H9 (cell line): ENCODE results near the gene ANKRD29. TPM values are rescaled to one million over a fixed set of nuclear protein-coding genes. Genes with fewer than 3 reads are reported as not detected.

ENCODE experiments used
- DNase-seq: peaks from one replicate; pipeline ENCODE4 v3.0.0-alpha.2; 2017
- H2AFZ ChIP-seq: one replicate; pipeline ENCODE4 v1.6.1; 2013; ENCODE audit warnings: mild to moderate bottlenecking, low read length, control low read depth, moderate library complexity
- H2AK5ac ChIP-seq: 2 replicates; pipeline ENCODE4 v1.6.1; 2013; ENCODE audit warnings: low read length, control low read depth, mixed read lengths; ENCODE audit not compliant: insufficient read length
- H2BK120ac ChIP-seq: one replicate; pipeline ENCODE4 v1.6.1; 2013; ENCODE audit warnings: low read depth, mild to moderate bottlenecking, low read length, control low read depth, inconsistent platforms; ENCODE audit not compliant: poor library complexity, severe bottlenecking
- H2BK12ac ChIP-seq: 2 replicates; pipeline ENCODE4 v1.6.1; 2013; ENCODE audit warnings: low read length, control low read depth, mixed read lengths, low read depth; ENCODE audit not compliant: insufficient read length
- H2BK15ac ChIP-seq: 2 replicates; pipeline ENCODE4 v1.6.1; 2013; ENCODE audit warnings: low read depth, low read length, control low read depth
- H2BK20ac ChIP-seq: one replicate; pipeline ENCODE4 v1.6.1; 2013; ENCODE audit warnings: low read depth, mild to moderate bottlenecking, low read length, control low read depth, inconsistent platforms; ENCODE audit not compliant: poor library complexity, severe bottlenecking
- H2BK5ac ChIP-seq: 2 replicates; pipeline ENCODE4 v1.6.1; 2013; ENCODE audit warnings: low read length, control low read depth, mixed read lengths; ENCODE audit not compliant: insufficient read length
- H3K14ac ChIP-seq: 2 replicates; pipeline ENCODE4 v1.6.1; 2013; ENCODE audit warnings: low read length, control low read depth; ENCODE audit not compliant: insufficient read depth
- H3K18ac ChIP-seq: 2 replicates; pipeline ENCODE4 v1.6.1; 2013; ENCODE audit warnings: low read depth, mild to moderate bottlenecking, mixed read lengths, low read length, control low read depth; ENCODE audit not compliant: insufficient read length
- H3K23ac ChIP-seq: 2 replicates; pipeline ENCODE4 v1.6.1; 2013; ENCODE audit warnings: low read length, control low read depth, mixed read lengths, low read depth; ENCODE audit not compliant: insufficient read length
- H3K23me2 ChIP-seq: 2 replicates; pipeline ENCODE4 v1.6.1; 2013; ENCODE audit warnings: low read depth, mild to moderate bottlenecking, mixed read lengths, low read length, control low read depth; ENCODE audit not compliant: insufficient read length, poor library complexity, severe bottlenecking
- H3K27ac ChIP-seq: 2 replicates; pipeline ENCODE4 v1.5.1; 2013; ENCODE audit warnings: low read length, control low read depth, mixed read lengths, low read depth; ENCODE audit not compliant: insufficient read length
- H3K27me3 ChIP-seq: 2 replicates; pipeline ENCODE4 v1.6.1; 2013; ENCODE audit warnings: low read length, control low read depth, inconsistent platforms; ENCODE audit not compliant: insufficient read depth
- H3K4ac ChIP-seq: 2 replicates; pipeline ENCODE4 v1.6.1; 2013; ENCODE audit warnings: low read depth, mild to moderate bottlenecking, control low read depth, inconsistent platforms, low read length, moderate library complexity
- H3K4me1 ChIP-seq: 2 replicates; pipeline ENCODE4 v1.6.1; 2013; ENCODE audit warnings: low read length, control low read depth, inconsistent platforms; ENCODE audit not compliant: insufficient read depth
- H3K4me2 ChIP-seq: 2 replicates; pipeline ENCODE4 v1.6.1; 2013; ENCODE audit warnings: low read length, control low read depth, mixed read lengths; ENCODE audit not compliant: insufficient read length, insufficient read depth
- H3K56ac ChIP-seq: 2 replicates; pipeline ENCODE4 v1.6.1; 2013; ENCODE audit warnings: low read depth, mild to moderate bottlenecking, mixed read lengths, low read length, control low read depth; ENCODE audit not compliant: insufficient read length
- H3K79me1 ChIP-seq: 2 replicates; pipeline ENCODE4 v1.6.1; 2013; ENCODE audit warnings: low read depth, mild to moderate bottlenecking, moderate library complexity, low read length, control low read depth, inconsistent platforms; ENCODE audit not compliant: insufficient read depth, poor library complexity, severe bottlenecking
- H3K79me2 ChIP-seq: 2 replicates; pipeline ENCODE4 v1.6.1; 2013; ENCODE audit warnings: low read length, control low read depth, inconsistent platforms; ENCODE audit not compliant: insufficient read depth
- H3K9ac ChIP-seq: 2 replicates; pipeline ENCODE4 v1.6.1; 2013; ENCODE audit warnings: low read length, control low read depth, mixed read lengths; ENCODE audit not compliant: insufficient read length; ENCODE audit errors: extremely low read depth
- H3K9me3 ChIP-seq: one replicate; pipeline ENCODE4 v1.6.1; 2013; ENCODE audit warnings: low read depth, low read length, inconsistent platforms; ENCODE audit not compliant: control insufficient read depth
- H3T11ph ChIP-seq: one replicate; pipeline ENCODE4 v1.6.1; 2013; ENCODE audit warnings: mild to moderate bottlenecking, low read length, control low read depth, inconsistent platforms
- H4K20me1 ChIP-seq: one replicate; pipeline ENCODE4 v1.6.1; 2013; ENCODE audit not compliant: control insufficient read depth, insufficient read length, insufficient read depth
- H4K5ac ChIP-seq: 2 replicates; pipeline ENCODE4 v1.6.1; 2013; ENCODE audit warnings: low read depth, mild to moderate bottlenecking, mixed read lengths, low read length, control low read depth; ENCODE audit not compliant: insufficient read length
- H4K8ac ChIP-seq: replicated peaks from 2 replicates; pipeline ENCODE4 v1.6.1; 2013; ENCODE audit warnings: low read length, control low read depth, mixed read lengths, low read depth; ENCODE audit not compliant: insufficient read length
- H4K91ac ChIP-seq: 2 replicates; pipeline ENCODE4 v1.6.1; 2013; ENCODE audit warnings: low read depth, mild to moderate bottlenecking, moderate library complexity, mixed read lengths, low read length, control low read depth; ENCODE audit not compliant: insufficient read length
- H3K27ac Mint-ChIP-seq, 3 experiments: 2 replicates in 2 of 3; 3 replicates in 1 of 3; pipeline ENCODE4 v1.8.0; 2020 to 2021; ENCODE audit warnings: mixed read lengths in 3 of 3, mild to moderate bottlenecking in 1 of 3, moderate library complexity in 1 of 3
- H3K27me3 Mint-ChIP-seq: 2 replicates; pipeline ENCODE4 v1.8.0; 2021; ENCODE audit warnings: low read depth, mild to moderate bottlenecking, moderate library complexity, mixed read lengths
- H3K36me3 Mint-ChIP-seq, 3 experiments: 2 replicates in 2 of 3; 3 replicates in 1 of 3; pipeline ENCODE4 v1.8.0; 2020 to 2021; ENCODE audit warnings: low read depth in 3 of 3, mixed read lengths in 3 of 3; ENCODE audit not compliant: insufficient read depth in 1 of 3
- H3K4me1 Mint-ChIP-seq, 2 experiments: 2 replicates each; pipeline ENCODE4 v1.8.0; 2020; ENCODE audit warnings: mixed read lengths in 2 of 2
- H3K4me3 Mint-ChIP-seq, 2 experiments: 2 replicates in 1 of 2; 3 replicates in 1 of 2; pipeline ENCODE4 v1.8.0; 2020 to 2021; ENCODE audit warnings: mild to moderate bottlenecking in 2 of 2, mixed read lengths in 2 of 2, moderate library complexity in 1 of 2
- H3K9me3 Mint-ChIP-seq, 2 experiments: 2 replicates in 1 of 2; 3 replicates in 1 of 2; pipeline ENCODE4 v1.8.0; 2020; ENCODE audit warnings: mild to moderate bottlenecking in 2 of 2, mixed read lengths in 2 of 2, moderate library complexity in 1 of 2
- WGBS: extraction: QIAGEN DNeasy Blood & Tissue Kit; methylation state at CpG from one replicate; pipeline ENCODE4 v1.1.7; 2013; ENCODE audit warnings: missing lambda C conversion rate, low lambda C conversion rate, mixed read lengths; ENCODE audit not compliant: insufficient read length; ENCODE audit errors: extremely low coverage; 5-methylcytosine and 5-hydroxymethylcytosine counted together
- total RNA-seq: library from RNA; stranded (reverse); gene quantifications from 2 replicates; pipeline ENCODE4 v1.2.1, GENCODE V29; 2021
- TF ChIP-seq, protein P1 (sequence below): fragments of 200-600 bp; sonication (generic); conservative IDR thresholded peaks from 3 replicates; pipeline ENCODE4 v1.8.0; 2021; ENCODE audit warnings: antibody characterized with exemption, mild to moderate bottlenecking

Gene ANKRD29
- total RNA-seq, 1 experiment from 2014 or later = 2.1 TPM

GRCh38 chr18:23552505-23552904 lies 110.2 kb downstream of the ANKRD29 start:
- no peak overlapping the region for H3K56ac ChIP-seq
- no peaks in the 10 kb centered on the region for H3K4me1 ChIP-seq
- Mint-ChIP-seq H3K27ac (0 out of 7 replicates have a peak overlapping the region, but pooled peaks of 1 of the 3 experiments have one; percentile 73), H3K27me3 (no peaks in the 10 kb centered on the region), H3K4me3 (no peak overlapping the region), H3K36me3 (peaks cover 24 to 88% (median 60%) of the 10 kb centered on the region in 3 experiments), H3K4me1 (no peaks in the 10 kb centered on the region), H3K9me3 (no peaks in the 10 kb centered on the region)
- H2BK20ac ChIP-seq = no peak overlapping the region
- H3K27me3 ChIP-seq = no peaks in the 10 kb centered on the region
- H2BK12ac ChIP-seq = no peak overlapping the region
- no peak overlapping the region for H2BK5ac ChIP-seq
- H3K79me1 ChIP-seq = no peaks in the 10 kb centered on the region
- DNase-seq = no peak
- H2AK5ac ChIP-seq = no peak overlapping the region
- no peak overlapping the region for H3K4ac ChIP-seq
- H2BK15ac ChIP-seq = no peak overlapping the region
- WGBS = no CpG with 5 or more reads among the region's 11 CpGs
- no peak overlapping the region for H3K23ac ChIP-seq
- TF ChIP-seq, protein P1, sequence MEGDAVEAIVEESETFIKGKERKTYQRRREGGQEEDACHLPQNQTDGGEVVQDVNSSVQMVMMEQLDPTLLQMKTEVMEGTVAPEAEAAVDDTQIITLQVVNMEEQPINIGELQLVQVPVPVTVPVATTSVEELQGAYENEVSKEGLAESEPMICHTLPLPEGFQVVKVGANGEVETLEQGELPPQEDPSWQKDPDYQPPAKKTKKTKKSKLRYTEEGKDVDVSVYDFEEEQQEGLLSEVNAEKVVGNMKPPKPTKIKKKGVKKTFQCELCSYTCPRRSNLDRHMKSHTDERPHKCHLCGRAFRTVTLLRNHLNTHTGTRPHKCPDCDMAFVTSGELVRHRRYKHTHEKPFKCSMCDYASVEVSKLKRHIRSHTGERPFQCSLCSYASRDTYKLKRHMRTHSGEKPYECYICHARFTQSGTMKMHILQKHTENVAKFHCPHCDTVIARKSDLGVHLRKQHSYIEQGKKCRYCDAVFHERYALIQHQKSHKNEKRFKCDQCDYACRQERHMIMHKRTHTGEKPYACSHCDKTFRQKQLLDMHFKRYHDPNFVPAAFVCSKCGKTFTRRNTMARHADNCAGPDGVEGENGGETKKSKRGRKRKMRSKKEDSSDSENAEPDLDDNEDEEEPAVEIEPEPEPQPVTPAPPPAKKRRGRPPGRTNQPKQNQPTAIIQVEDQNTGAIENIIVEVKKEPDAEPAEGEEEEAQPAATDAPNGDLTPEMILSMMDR = no peak
- H4K91ac ChIP-seq = no peak overlapping the region
- no peak overlapping the region for H3K9ac ChIP-seq
- no peak overlapping the region for H3K27ac ChIP-seq
- no peak overlapping the region for H3K14ac ChIP-seq
- no peak overlapping the region for H4K8ac ChIP-seq
- H3K9me3 ChIP-seq = no peaks in the 10 kb centered on the region
- no peaks in the 10 kb centered on the region for H3K79me2 ChIP-seq
- H2AFZ ChIP-seq = no peak overlapping the region
- no peak overlapping the region for H4K5ac ChIP-seq
- no peaks in the 10 kb centered on the region for H4K20me1 ChIP-seq
- H3K4me2 ChIP-seq = no peak overlapping the region
- H3T11ph ChIP-seq = no peak overlapping the region
- no peak overlapping the region for H2BK120ac ChIP-seq
- H3K18ac ChIP-seq = no peak overlapping the region
- H3K23me2 ChIP-seq = no peaks in the 10 kb centered on the region
